Type B pancreatic cell (in vitro differentiated cells): ENCODE data around the gene SPTA1. TPM values are rescaled to one million over a fixed set of nuclear protein-coding genes. Genes with fewer than 3 reads are reported as not detected.

Experiments
- DNase-seq: peaks from one replicate; pipeline ENCODE4 v3.0.0; 2021; ENCODE audit warnings: mixed read lengths; ENCODE audit not compliant: unreplicated experiment; ENCODE audit errors: extremely low spot score
- H3K27ac Mint-ChIP-seq: 2 replicates; pipeline ENCODE4 v1.8.0; 2021; ENCODE audit warnings: mild to moderate bottlenecking, mixed read lengths
- H3K27me3 Mint-ChIP-seq: 2 replicates; pipeline ENCODE4 v1.8.0; 2021; ENCODE audit warnings: mixed read lengths
- H3K36me3 Mint-ChIP-seq: 2 replicates; pipeline ENCODE4 v1.8.0; 2021; ENCODE audit warnings: mixed read lengths
- H3K4me1 Mint-ChIP-seq: one replicate; pipeline ENCODE4 v1.8.0; 2021; ENCODE audit warnings: mixed read lengths; ENCODE audit not compliant: unreplicated experiment
- H3K4me3 Mint-ChIP-seq: 2 replicates; pipeline ENCODE4 v1.8.0; 2021; ENCODE audit warnings: mild to moderate bottlenecking, mixed read lengths
- H3K9me3 Mint-ChIP-seq: 2 replicates; pipeline ENCODE4 v1.8.0; 2021; ENCODE audit warnings: mixed read lengths
- CTCF ChIP-seq: fragments of 200-600 bp; sonication (generic); conservative IDR thresholded peaks from 2 replicates; pipeline ENCODE4 v1.5.0; 2021; ENCODE audit warnings: antibody characterized with exemption, mild to moderate bottlenecking
- total RNA-seq: library from RNA; stranded (reverse); gene quantifications from 2 replicates; pipeline ENCODE4 v1.2.1, GENCODE V29; 2021; ENCODE audit warnings: low replicate concordance

Gene SPTA1
- total RNA-seq, 1 donor from 2014 or later, result 0.68 TPM

GRCh38 chr1:158728510-158729225 is 42.2 kb upstream of the SPTA1 start:
- Mint-ChIP-seq H3K27ac (no peak overlapping the region), H3K4me1 (no peaks in the 10 kb centered on the region), H3K27me3 (peaks cover 5% of the 10 kb centered on the region), H3K4me3 (no peak overlapping the region), H3K36me3 (no peaks in the 10 kb centered on the region), H3K9me3 (no peaks in the 10 kb centered on the region)
- TF ChIP-seq CTCF, result no peak
- DNase-seq, result no peak

GRCh38 chr1:158724442-158724841 is 37.9 kb upstream of the SPTA1 start:
- Mint-ChIP-seq H3K27ac (no peak overlapping the region), H3K4me3 (no peak overlapping the region), H3K9me3 (no peaks in the 10 kb centered on the region), H3K27me3 (peaks cover 5% of the 10 kb centered on the region), H3K4me1 (no peaks in the 10 kb centered on the region), H3K36me3 (no peaks in the 10 kb centered on the region)
- TF ChIP-seq CTCF, result no peak
- no peak for DNase-seq

- no peak for DNase-seq
- Mint-ChIP-seq H3K36me3 (no peaks in the 10 kb centered on the region), H3K27me3 (peaks cover 5% of the 10 kb centered on the region), H3K4me3 (no peak within 1 kb of the TSS), H3K9me3 (no peaks in the 10 kb centered on the region), H3K4me1 (no peaks in the 10 kb centered on the region), H3K27ac (no peak within 1 kb of the TSS)
- no peak for TF ChIP-seq CTCF
Observed at GRCh38 chr1:158720620-158721019, 34.1 kb upstream of the SPTA1 start, which contains the start of gene OR6K3. Gene OR6K3, minus strand, starts transcription at chr1:158720720. Its CDS starts 2,605 bp downstream, at chr1:158718115.

- no peaks in the 10 kb centered on the region for H3K36me3 Mint-ChIP-seq
- no peak overlapping the region for H3K4me3 Mint-ChIP-seq
- H3K27ac Mint-ChIP-seq, result no peak overlapping the region
- TF ChIP-seq CTCF, result no peak
- no peaks in the 10 kb centered on the region for H3K9me3 Mint-ChIP-seq
- DNase-seq, result no peak
- H3K27me3 Mint-ChIP-seq, result peaks cover 5% of the 10 kb centered on the region
- H3K4me1 Mint-ChIP-seq, result no peaks in the 10 kb centered on the region
Observed at GRCh38 chr1:158719664-158720063, 33.1 kb upstream of the SPTA1 start.

GRCh38 chr1:158717344-158717743 is 30.8 kb upstream of the SPTA1 start:
- H3K27ac Mint-ChIP-seq, result no peak overlapping the region
- DNase-seq, result no peak
- H3K36me3 Mint-ChIP-seq, result no peaks in the 10 kb centered on the region
- no peaks in the 10 kb centered on the region for H3K4me1 Mint-ChIP-seq
- TF ChIP-seq CTCF, result no peak
- H3K4me3 Mint-ChIP-seq, result no peak overlapping the region
- peaks cover 7% of the 10 kb centered on the region for H3K27me3 Mint-ChIP-seq
- no peaks in the 10 kb centered on the region for H3K9me3 Mint-ChIP-seq

GRCh38 chr1:158716335-158716734 is 29.8 kb upstream of the SPTA1 start:
- H3K9me3 Mint-ChIP-seq, result no peaks in the 10 kb centered on the region
- no peak overlapping the region for H3K27ac Mint-ChIP-seq
- H3K36me3 Mint-ChIP-seq, result no peaks in the 10 kb centered on the region
- H3K4me1 Mint-ChIP-seq, result no peaks in the 10 kb centered on the region
- DNase-seq, result no peak
- H3K27me3 Mint-ChIP-seq, result peaks cover 10% of the 10 kb centered on the region
- no peak for TF ChIP-seq CTCF
- no peak overlapping the region for H3K4me3 Mint-ChIP-seq
